KOPT-K1 (cell line): ENCODE data around the gene ACADL.

Experiments
- H3K27ac ChIP-seq: fragments of 200-600 bp; sonication (generic); 2 replicates; pipeline ENCODE4 v1.5.1; 2016; ENCODE audit warnings: antibody characterized with exemption, mild to moderate bottlenecking, low read depth, low read length; ENCODE audit not compliant: poor library complexity, severe bottlenecking
- H3K36me3 ChIP-seq: fragments of 200-600 bp; sonication (generic); 2 replicates; pipeline ENCODE4 v1.5.1; 2017; ENCODE audit warnings: antibody characterized with exemption, mild to moderate bottlenecking, low read length, moderate library complexity; ENCODE audit not compliant: insufficient read depth
- H3K9me3 ChIP-seq: fragments of 200-600 bp; sonication (generic); 2 replicates; pipeline ENCODE4 v1.5.1; 2017; ENCODE audit warnings: antibody characterized with exemption, low read length, mild to moderate bottlenecking; ENCODE audit not compliant: insufficient read depth, poor library complexity, severe bottlenecking

Gene ACADL

DNA sequence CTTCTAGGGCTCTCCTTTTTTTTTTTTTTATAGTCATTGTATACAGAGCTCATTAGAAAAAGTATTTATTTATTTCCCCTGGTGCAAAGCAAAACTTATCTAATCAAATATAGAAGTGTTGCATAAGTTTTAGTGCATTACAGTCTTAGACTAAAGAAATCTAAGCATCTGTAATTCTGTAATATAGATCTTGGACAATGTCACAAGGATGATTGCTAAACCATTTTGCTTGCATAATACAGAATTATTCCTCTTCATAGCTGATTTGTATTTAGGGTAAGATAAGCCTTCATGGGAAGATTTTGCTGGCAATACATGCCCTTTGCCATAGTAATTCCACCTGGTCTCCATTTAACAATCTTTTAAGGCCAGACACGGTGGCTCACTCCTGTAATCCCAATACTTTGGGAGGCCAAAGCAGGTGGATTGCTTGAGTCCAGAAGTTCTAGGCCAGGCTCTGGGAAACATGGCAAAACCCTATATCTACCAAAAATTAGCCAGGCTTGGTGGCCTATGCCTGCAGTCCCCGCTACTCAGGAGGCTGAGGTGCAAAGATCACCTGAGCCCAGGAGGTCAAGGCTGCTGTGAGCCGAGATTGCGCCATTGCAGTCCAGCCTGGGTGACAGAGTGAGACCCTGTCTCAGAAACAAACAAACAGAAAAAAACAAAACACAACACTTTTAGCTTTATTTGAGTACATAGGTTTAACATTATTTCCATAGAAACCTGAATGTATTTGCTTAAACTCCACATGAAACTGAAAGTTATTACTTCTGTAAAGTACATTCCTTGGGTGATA lies 2.2 kb upstream of the ACADL start:
- Histone ChIP-seq H3K36me3 (no peaks in the 10 kb centered on the region), H3K9me3 (no peaks in the 10 kb centered on the region), H3K27ac (no peak overlapping the region)

DNA sequence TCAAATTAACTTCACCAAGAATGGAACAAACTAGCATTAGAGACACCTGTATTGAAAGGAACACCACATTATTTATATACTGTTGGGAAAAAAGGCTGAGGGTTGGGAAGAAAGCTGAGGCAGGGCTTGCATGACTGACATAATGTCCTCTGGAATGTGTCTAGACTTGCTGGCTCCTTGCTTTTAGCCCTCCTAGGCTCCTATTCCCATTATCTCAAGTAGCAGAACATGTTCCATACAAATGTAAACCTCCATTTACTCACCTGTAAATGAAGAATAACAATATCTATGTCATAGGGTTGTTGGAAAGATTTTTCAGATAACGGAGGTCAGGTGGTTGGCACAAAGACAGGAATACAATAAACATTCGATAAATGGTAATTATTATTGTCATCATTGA lies 976 bp upstream of the ACADL start:
- H3K36me3 ChIP-seq, result no peaks in the 10 kb centered on the region
- no peak overlapping the region for H3K27ac ChIP-seq

DNA sequence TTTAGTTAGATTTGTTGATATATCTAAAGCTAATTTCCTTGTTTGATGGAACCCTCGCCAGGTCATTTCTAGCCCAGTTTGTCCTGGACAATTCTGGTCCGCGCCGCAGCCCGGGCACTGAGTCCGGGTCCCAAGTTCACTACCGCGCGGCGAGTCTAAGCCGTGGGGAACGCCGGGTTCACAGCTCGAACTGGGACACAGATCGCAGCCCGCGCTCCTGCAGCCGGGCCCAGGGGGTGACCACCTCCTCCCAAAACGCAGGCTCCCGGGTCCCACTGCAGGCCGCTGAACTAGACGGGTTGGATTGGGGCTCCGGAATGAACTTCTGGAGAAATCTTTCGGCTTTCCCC lies 681 bp downstream of the ACADL start:
- no peaks in the 10 kb centered on the region for H3K9me3 ChIP-seq

More for the DNA sequence above, 976 bp upstream of the ACADL start:
- H3K9me3 ChIP-seq, result no peaks in the 10 kb centered on the region

DNA sequence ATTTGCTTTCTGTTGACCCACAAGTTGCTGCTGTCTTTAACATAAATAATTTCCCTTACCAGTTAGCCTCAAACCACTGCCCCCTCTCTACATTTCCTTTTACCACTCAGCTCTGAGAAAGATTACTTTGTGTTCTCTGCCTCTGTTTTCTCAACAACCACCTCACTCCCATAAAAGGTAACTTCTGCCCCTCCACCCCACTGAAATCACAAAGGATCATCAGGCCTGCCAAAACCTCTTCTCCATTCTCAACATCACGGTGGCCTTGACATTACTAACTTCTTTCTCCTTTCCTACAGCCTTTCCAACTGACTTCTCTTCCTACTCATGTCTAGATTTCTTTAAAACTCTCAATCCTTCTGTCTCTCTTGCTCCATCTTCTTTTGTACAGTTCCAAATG lies 10.1 kb downstream of the ACADL start:
- Histone ChIP-seq H3K27ac (no peak overlapping the region), H3K36me3 (no peaks in the 10 kb centered on the region), H3K9me3 (no peaks in the 10 kb centered on the region)

More for the DNA sequence above, 681 bp downstream of the ACADL start:
- no peaks in the 10 kb centered on the region for H3K36me3 ChIP-seq
- no peak overlapping the region for H3K27ac ChIP-seq

DNA sequence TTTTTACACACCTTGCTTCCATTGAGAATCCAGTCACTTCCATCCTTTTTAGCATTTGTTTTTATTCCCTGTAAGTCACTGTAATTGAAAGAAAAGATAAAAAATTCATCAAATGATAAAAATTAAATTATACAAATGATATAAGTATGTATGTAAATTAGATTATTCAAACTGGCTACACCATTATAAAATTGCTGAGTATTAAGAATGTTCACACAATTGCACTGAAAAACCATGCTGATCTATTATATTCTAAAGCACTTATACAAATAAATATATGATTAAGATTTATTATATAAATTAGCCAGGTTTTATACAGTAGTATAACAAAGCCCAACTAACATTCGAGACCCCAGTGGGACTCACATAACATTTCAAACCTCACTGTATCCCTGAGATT lies 15.1 kb downstream of the ACADL start:
- H3K9me3 ChIP-seq, result no peaks in the 10 kb centered on the region
- no peaks in the 10 kb centered on the region for H3K36me3 ChIP-seq
- no peak overlapping the region for H3K27ac ChIP-seq

DNA sequence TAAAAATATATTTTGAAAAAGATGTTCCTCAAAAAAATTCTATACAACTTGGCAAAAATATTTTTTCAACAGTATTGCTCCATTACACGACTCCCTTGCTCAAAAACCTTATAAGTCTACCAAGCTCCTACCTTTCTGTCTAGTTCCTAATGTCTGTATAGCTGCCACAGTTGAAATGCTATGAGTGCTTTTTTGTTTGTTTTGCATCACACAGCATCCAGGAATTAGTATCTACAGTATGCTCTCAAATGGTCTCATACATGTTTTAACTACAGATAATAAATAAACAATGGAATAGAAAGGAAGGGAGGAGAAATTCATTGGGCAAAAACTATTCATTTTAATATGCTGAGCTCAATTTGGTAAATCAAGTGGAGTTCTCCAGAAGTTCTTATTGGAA lies 17.3 kb downstream of the ACADL start:
- H3K9me3 ChIP-seq, result no peaks in the 10 kb centered on the region
- H3K36me3 ChIP-seq, result no peaks in the 10 kb centered on the region
- no peak overlapping the region for H3K27ac ChIP-seq

DNA sequence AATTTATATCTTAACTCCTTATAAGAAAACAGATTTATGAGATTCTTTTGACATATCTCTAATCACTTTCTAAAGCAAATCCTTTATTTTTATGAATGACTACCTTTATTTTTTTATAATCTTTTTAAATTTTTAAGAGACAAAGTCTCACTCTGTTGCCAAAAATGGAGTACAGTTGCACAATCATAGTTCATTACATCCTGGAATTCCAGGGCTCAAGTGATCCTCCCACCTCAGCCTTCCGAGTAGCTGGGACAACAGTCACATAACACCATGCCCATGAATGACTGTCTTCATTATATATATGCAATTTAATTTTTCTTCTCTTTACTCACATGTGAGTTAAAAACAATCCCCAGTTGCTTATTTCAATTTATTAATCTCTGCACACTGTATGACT lies 21.7 kb downstream of the ACADL start:
- H3K27ac ChIP-seq, result no peak overlapping the region
- H3K36me3 ChIP-seq, result no peaks in the 10 kb centered on the region
- no peaks in the 10 kb centered on the region for H3K9me3 ChIP-seq

DNA sequence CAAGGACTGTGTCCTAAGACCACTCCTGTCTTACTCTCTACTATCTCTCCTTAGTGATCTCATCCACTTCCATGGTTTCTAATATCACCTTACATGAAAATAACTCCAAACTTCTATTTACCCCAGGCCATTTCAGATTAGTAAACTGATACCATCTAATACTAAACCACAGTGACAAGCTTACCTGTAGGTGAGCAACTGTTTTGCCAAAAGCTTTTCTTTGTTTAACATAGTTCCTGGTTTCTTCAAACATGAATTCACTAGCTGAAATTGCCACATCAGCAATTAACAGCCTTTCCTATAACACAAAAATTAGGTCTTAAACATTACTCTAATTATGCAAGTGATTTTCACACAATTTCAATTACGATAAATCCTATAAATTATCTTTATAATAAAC lies 22.1 kb downstream of the ACADL start:
- Histone ChIP-seq H3K36me3 (no peaks in the 10 kb centered on the region), H3K9me3 (no peaks in the 10 kb centered on the region), H3K27ac (no peak overlapping the region)

DNA sequence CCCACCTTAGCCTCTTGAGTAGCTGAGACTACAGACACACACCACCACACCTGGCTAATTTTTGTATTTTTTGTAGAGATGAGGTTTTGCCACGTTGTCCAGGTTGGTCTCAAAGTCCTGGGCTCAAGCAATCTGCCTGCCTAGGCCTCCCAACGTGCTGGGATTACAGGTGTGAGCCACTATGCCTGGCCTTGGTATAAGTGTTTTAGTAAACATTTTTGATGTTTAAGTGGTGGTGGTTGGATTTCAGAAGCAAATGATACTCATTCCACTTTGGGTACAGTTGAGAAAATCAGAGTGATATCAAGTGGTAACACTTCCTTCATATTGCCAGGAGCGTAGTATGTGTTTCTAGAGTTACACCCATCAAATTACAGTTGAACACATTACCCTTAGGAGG lies 25.4 kb downstream of the ACADL start:
- no peak overlapping the region for H3K27ac ChIP-seq
- H3K9me3 ChIP-seq, result no peaks in the 10 kb centered on the region
- no peaks in the 10 kb centered on the region for H3K36me3 ChIP-seq

DNA sequence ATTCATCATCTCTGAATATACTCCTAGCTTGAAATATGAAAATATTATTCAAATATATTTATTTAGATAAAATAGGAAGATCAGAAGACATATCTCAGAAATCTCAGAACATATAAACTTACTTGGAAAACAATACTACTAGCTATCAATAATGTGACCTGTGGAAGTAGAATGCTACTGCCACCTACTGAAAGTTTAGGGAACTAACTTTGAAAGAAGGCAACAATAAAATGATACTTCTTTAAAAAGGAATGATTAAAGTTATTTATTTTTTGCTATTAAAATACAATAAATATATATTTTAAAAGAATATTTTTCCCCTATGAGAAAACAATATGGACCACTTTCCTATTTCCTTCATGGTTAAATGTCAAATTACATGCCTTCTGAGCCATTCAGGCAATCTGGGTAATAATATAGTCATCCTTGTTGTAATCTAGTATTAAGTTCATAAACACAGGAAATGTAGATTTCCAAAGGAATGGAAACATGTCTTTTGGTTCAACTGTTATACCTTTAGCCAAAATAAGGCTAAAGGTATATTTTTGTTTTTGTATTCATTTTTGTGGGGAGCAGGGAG lies 26.0 kb downstream of the ACADL start:
- Histone ChIP-seq H3K27ac (no peak overlapping the region), H3K9me3 (no peaks in the 10 kb centered on the region), H3K36me3 (no peaks in the 10 kb centered on the region)

DNA sequence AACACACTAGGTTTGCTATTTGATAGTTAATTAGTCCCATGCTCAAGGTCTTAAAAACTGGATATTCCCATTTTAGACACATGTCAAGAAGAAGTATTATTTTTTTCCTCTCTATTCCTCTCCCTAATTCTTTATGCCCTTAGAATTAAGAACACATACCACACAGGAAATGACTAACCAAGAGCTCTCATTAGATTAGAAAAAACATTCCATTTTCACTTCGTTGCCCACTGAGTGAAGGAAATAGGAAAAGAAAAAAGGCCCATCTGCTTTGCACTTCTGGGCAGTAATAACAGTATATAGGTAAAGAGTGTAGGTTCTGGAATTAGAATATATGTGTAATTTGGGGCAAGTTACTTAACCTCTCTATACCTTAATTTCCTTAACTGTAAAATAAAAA lies 26.9 kb downstream of the ACADL start:
- Histone ChIP-seq H3K36me3 (no peaks in the 10 kb centered on the region), H3K27ac (no peak overlapping the region), H3K9me3 (no peaks in the 10 kb centered on the region)

DNA sequence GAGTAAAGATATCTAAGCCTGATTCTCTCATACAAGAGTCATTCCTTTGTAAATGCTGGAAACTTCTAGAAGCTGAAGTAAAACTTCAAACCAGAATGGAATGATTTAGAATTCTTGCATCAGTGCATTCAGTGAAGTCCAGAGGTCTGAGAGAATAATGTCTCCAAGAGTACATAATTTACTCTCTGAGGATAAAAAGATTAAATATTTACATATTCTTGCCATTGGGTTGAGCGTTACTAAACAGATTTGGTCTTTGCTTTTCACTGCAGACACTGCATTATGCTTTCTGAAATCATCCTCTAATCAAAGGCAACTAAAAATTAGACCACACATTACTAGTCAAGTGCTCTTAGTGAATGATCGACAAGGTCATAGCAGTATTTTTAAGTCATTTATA lies 27.5 kb downstream of the ACADL start:
- H3K27ac ChIP-seq, result no peak overlapping the region
- H3K9me3 ChIP-seq, result no peaks in the 10 kb centered on the region
- H3K36me3 ChIP-seq, result no peaks in the 10 kb centered on the region

DNA sequence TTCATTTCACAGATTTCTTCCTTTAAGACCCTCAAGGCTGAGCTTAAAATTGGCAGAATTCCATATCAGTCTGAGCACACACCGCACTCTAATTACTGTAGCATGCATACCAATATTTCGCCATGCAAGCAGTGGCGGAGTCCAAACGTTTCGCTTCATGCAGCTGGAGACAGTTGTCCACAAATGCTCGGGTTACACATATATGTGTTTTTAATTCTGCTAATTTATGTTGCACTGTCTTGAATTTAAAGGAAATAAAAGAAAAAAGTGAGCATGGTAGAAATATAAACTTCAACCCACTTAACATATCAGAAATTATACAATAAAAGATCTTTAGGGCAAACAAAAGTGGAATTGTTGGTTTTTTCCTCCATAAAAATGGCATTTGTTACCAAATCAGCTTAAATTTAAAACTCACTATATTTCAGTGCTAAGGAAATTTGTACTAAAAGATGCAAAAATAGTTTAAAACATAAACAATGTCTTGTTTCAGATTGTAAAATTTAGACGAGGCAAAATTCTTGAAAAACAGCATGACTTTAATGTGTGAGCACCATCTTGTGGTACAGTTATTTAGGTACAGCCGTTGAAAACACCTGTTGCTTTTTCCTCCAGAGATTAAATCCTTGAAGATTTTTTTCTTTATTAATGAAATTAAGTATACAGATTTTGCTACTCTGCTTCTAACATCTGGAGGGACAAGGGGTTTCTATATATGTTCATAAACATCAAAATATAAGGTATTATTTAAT lies 30.0 kb downstream of the ACADL start:
- Histone ChIP-seq H3K9me3 (no peaks in the 10 kb centered on the region), H3K36me3 (no peaks in the 10 kb centered on the region), H3K27ac (no peak overlapping the region)

DNA sequence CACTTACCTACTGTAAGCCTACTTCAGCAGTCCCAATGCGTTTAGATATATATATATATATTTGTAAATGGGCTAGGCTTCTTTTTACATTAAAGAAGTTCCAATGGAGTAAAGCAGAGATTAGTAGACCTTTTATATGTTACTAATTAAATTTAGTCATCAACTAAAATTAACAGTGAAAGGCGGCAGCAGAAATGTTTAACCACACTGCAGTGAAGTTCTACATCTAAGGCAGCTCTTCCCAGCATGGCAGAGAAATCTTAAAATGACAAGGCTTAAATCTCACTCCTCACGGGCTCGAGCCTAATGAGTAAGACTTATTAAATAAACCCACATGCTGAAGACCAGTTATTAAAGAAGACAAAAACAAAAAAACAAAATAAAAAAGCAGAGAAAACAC lies 34.9 kb downstream of the ACADL start:
- H3K9me3 ChIP-seq, result peaks cover 4% of the 10 kb centered on the region
- no peak overlapping the region for H3K27ac ChIP-seq
- H3K36me3 ChIP-seq, result no peaks in the 10 kb centered on the region

DNA sequence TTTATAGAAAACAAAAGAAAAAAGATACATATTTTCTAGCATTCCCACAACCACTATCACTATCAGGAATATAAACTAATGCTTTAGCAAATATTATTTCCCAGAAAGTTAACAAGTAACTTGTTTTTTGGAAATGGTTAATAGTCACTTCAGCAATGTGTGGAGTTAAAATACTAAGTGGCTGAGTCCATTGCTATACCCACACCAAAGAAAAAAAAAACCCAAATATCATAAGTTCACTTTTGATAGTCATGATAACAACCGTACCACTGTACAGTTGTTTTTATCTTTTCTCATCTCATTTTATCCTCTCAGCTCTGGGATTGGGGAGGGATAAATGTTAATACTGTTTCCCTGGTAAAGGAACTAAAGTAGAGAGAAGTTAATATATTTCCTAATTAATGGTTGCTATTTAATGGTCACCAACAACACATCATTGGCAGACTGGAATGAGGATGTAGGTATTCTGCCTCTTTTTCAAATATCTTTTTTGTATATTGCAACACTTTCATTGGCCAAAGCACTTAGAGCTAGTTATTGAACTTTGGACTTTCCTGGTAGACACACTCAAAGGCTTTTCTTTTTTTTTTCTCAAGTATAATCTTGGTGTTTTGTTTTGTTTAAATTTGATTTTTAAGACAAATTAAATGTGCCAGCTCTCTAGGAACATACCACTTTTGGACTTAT lies 35.7 kb downstream of the ACADL start:
- Histone ChIP-seq H3K36me3 (no peaks in the 10 kb centered on the region), H3K9me3 (peaks cover 11% of the 10 kb centered on the region), H3K27ac (no peak overlapping the region)
